Left ventricle myocardium inferior (tissue), 1 donor: Measurements from ENCODE around the gene KIFC3. TPM values are rescaled to one million over a fixed set of nuclear protein-coding genes. Genes with fewer than 3 reads are reported as not detected.

Experiments
- DNase-seq: peaks from one replicate; pipeline ENCODE4 v3.0.0-alpha.2; 2020
- H3K27ac ChIP-seq: fragments of 200-600 bp; replicated peaks from 2 replicates; pipeline ENCODE4 v1.8.0; 2021
- H3K27me3 ChIP-seq: fragments of 200-600 bp; 2 replicates; pipeline ENCODE4 v1.8.0; 2021; ENCODE audit warnings: low read depth
- H3K36me3 ChIP-seq: fragments of 200-600 bp; 2 replicates; pipeline ENCODE4 v1.8.0; 2021
- H3K4me1 ChIP-seq: fragments of 200-600 bp; 2 replicates; pipeline ENCODE4 v1.8.0; 2021
- H3K4me3 ChIP-seq: fragments of 200-600 bp; 2 replicates; pipeline ENCODE4 v1.8.0; 2021; ENCODE audit warnings: mild to moderate bottlenecking, moderate library complexity
- H3K9me3 ChIP-seq: fragments of 200-600 bp; replicated peaks from 2 replicates; pipeline ENCODE4 v1.8.0; 2021
- CTCF ChIP-seq: fragments of 200-600 bp; IDR thresholded peaks from 2 replicates; pipeline ENCODE4 v1.8.0; 2021; ENCODE audit warnings: antibody characterized with exemption, mild to moderate bottlenecking, borderline replicate concordance
- intact Hi-C: fragments of 100-400 bp; cut with micrococcal nuclease; formaldehyde crosslinking; loops from one replicate; pipeline ENCODE4 v1.11.0; 2022
- total RNA-seq: library from RNA; stranded (reverse); fragmentation: NEBNext Ultra II Directional; extraction: Animal tissue kit (Norgen Biotek cat#: 25700); gene quantifications from one replicate; pipeline ENCODE4 v1.2.1, GENCODE V29; 2021
- donor health status: DM: no; HTN: yes; CAD: no; lungs with severe emphysema.

The KIFC3 gene
- total RNA-seq, 1 donor from 2014 or later, result 63.5 TPM

GRCh38 chr16:57828272-57829161 is 26.2 kb upstream of the KIFC3 start:
- TF ChIP-seq CTCF, result no peak
- Histone ChIP-seq H3K27me3 (no peaks in the 10 kb centered on the region), H3K27ac (peak overlapping the region; percentile 79), H3K4me3 (no peak overlapping the region), H3K9me3 (no peaks in the 10 kb centered on the region), H3K4me1 (peaks cover 48% of the 10 kb centered on the region), H3K36me3 (no peaks in the 10 kb centered on the region)
- no peak for DNase-seq
- intact Hi-C loops, result no loop called here

GRCh38 chr16:57826706-57827625 is 24.7 kb upstream of the KIFC3 start:
- H3K36me3 ChIP-seq, result no peaks in the 10 kb centered on the region
- H3K4me1 ChIP-seq, result peaks cover 48% of the 10 kb centered on the region
- H3K9me3 ChIP-seq, result no peaks in the 10 kb centered on the region
- H3K27ac ChIP-seq, result peak overlapping the region; percentile 62
- TF ChIP-seq CTCF, result no peak
- DNase-seq, result peak; percentile 50
- H3K27me3 ChIP-seq, result no peaks in the 10 kb centered on the region
- intact Hi-C loops, result no loop called here
- H3K4me3 ChIP-seq, result no peak overlapping the region

- Histone ChIP-seq H3K36me3 (no peaks in the 10 kb centered on the region), H3K27ac (peak overlapping the region; percentile 62), H3K4me3 (no peak overlapping the region), H3K27me3 (no peaks in the 10 kb centered on the region), H3K4me1 (peaks cover 48% of the 10 kb centered on the region), H3K9me3 (no peaks in the 10 kb centered on the region)
- no peak for TF ChIP-seq CTCF
- intact Hi-C loops, result no loop called here
- DNase-seq, result no peak
Measured at GRCh38 chr16:57826052-57826451, 23.8 kb upstream of the KIFC3 start.

GRCh38 chr16:57825298-57826044 is 23.2 kb upstream of the KIFC3 start:
- H3K36me3 ChIP-seq, result no peaks in the 10 kb centered on the region
- TF ChIP-seq CTCF, result no peak
- H3K27me3 ChIP-seq, result no peaks in the 10 kb centered on the region
- DNase-seq, result no peak
- H3K4me1 ChIP-seq, result peaks cover 48% of the 10 kb centered on the region
- H3K27ac ChIP-seq, result peak overlapping the region; percentile 62
- no peaks in the 10 kb centered on the region for H3K9me3 ChIP-seq
- intact Hi-C loops, result no loop called here
- H3K4me3 ChIP-seq, result no peak overlapping the region

GRCh38 chr16:57824888-57825287 is 22.6 kb upstream of the KIFC3 start:
- H3K27ac ChIP-seq, result no peak overlapping the region
- no peaks in the 10 kb centered on the region for H3K27me3 ChIP-seq
- DNase-seq, result no peak
- no peak for TF ChIP-seq CTCF
- intact Hi-C loops, result no loop called here
- no peak overlapping the region for H3K4me3 ChIP-seq
- H3K4me1 ChIP-seq, result peaks cover 44% of the 10 kb centered on the region
- H3K9me3 ChIP-seq, result no peaks in the 10 kb centered on the region
- no peaks in the 10 kb centered on the region for H3K36me3 ChIP-seq
